HFFc6 (cell line): ENCODE results near the gene PAF1. TPM values are rescaled to one million over a fixed set of nuclear protein-coding genes. Genes with fewer than 3 reads are reported as not detected.

Source experiments
- DNase-seq: peaks from one replicate; pipeline ENCODE4 v3.0.0-alpha.2; 2018
- H3K27ac Mint-ChIP-seq: 2 replicates; pipeline ENCODE4 v1.8.0; 2020; ENCODE audit warnings: mild to moderate bottlenecking, mixed read lengths
- H3K27me3 Mint-ChIP-seq: 2 replicates; pipeline ENCODE4 v1.8.0; 2021; ENCODE audit warnings: mild to moderate bottlenecking, moderate library complexity, mixed read lengths; ENCODE audit not compliant: insufficient read depth
- H3K36me3 Mint-ChIP-seq: 2 replicates; pipeline ENCODE4 v1.8.0; 2021; ENCODE audit warnings: low read depth, mixed read lengths
- H3K4me1 Mint-ChIP-seq: 2 replicates; pipeline ENCODE4 v1.8.0; 2020; ENCODE audit warnings: low read depth, mixed read lengths
- H3K4me3 Mint-ChIP-seq: 2 replicates; pipeline ENCODE4 v1.8.0; 2020; ENCODE audit warnings: mild to moderate bottlenecking, moderate library complexity, mixed read lengths
- H3K9me3 Mint-ChIP-seq: 2 replicates; pipeline ENCODE4 v1.8.0; 2020; ENCODE audit warnings: mild to moderate bottlenecking, mixed read lengths
- total RNA-seq, 6 experiments: library from RNA; stranded (reverse); fragmentation: NEBNext Ultra II Directional; extraction: Animal tissue kit (Norgen Biotek cat#: 25700); gene quantifications; 2 replicates in 1 of 6; 3 replicates in 5 of 6; pipeline ENCODE4 v1.2.3, GENCODE V29; 2021
- TF ChIP-seq, protein P1 (sequence below): fragments of 200-600 bp; sonication (generic); IDR thresholded peaks from 2 replicates; pipeline ENCODE4 v1.5.0; 2021; ENCODE audit warnings: antibody characterized with exemption, mild to moderate bottlenecking

PAF1 gene
- total RNA-seq, 6 experiments from 2014 or later = 46.8 to 70.0 (median 60.6) TPM

DNA sequence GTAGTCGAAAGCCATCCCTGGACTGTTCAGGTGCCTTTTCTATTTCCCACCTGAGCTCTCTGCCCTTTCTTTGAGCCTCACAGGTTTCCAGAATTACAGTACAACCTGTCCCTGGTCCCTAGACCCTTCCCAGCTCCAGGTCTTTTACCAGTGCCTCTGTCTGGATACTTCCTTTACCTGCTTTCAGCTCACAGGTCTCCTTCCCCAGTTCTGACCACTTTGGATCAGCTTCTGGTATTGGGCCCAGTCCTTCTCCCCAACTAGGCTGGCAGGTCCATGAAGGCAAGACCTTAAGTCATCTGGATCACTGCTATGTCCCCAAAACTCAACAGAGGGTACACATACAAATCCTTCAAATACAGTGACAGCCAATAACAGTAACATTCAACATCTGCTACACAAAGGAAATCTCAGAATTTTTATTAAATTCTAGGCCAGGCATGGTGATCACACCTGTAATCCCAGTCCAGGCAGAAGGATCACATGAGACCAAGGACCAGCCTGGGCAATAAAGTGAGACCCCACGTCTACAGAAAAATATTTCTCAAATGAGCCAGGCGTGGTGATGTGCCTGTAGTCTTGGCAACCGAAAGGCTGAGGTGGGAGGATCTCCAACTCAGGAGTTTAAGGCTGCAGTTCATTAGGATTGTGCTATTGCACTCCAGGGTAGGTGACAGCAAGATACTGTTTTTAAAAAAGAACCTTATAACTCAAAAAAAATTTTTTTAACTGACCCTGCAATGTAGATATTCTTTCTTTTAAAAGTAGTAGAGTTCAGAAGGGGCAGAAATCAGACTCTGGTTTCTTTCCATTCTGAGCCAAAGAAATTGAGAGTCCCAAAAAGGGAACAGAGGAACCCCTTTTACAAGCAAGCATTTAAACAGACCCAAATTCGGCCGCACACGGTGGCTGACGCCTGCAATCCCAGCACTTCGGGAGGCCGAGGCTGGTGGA is 43.5 kb upstream of the PAF1 start:
- DNase-seq = no peak
- peaks cover 32% of the 10 kb centered on the region for H3K36me3 Mint-ChIP-seq
- peaks cover 49% of the 10 kb centered on the region for H3K4me1 Mint-ChIP-seq

DNA sequence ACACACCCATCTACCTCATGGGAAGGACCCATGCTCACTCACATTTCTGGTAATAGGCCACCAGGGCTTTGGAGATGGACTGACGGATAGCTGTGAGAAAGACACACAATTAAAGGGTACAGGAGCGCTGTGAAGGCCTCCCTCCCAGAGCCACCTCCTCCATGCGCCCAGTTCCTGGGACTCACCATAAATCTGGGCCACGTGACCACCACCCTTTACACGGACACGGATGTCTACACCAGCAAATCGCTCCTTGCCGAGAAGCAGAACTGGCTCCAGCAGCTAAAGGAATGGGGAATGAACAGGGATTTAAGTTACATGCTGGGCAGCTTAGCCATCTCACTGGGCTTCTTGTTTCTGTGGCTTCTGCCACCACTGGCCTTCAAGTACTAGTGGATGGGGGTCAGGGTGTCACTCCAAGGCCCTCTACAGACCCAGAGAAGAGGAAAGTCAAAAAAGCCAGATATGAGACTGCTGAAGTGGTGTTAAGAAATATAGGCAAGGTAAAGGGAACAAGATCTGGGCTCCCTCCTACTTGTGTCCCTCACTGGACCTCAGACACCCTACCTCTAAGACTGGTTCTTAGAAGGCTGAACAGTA is 42.7 kb upstream of the PAF1 start:
- peak overlapping the region; percentile 98 for H3K27ac Mint-ChIP-seq
- H3K36me3 Mint-ChIP-seq = peaks cover 32% of the 10 kb centered on the region
- H3K4me3 Mint-ChIP-seq = peak overlapping the region; percentile 100
- peaks cover 25% of the 10 kb centered on the region for H3K27me3 Mint-ChIP-seq
- TF ChIP-seq, protein P1, sequence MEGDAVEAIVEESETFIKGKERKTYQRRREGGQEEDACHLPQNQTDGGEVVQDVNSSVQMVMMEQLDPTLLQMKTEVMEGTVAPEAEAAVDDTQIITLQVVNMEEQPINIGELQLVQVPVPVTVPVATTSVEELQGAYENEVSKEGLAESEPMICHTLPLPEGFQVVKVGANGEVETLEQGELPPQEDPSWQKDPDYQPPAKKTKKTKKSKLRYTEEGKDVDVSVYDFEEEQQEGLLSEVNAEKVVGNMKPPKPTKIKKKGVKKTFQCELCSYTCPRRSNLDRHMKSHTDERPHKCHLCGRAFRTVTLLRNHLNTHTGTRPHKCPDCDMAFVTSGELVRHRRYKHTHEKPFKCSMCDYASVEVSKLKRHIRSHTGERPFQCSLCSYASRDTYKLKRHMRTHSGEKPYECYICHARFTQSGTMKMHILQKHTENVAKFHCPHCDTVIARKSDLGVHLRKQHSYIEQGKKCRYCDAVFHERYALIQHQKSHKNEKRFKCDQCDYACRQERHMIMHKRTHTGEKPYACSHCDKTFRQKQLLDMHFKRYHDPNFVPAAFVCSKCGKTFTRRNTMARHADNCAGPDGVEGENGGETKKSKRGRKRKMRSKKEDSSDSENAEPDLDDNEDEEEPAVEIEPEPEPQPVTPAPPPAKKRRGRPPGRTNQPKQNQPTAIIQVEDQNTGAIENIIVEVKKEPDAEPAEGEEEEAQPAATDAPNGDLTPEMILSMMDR = no peak
- H3K4me1 Mint-ChIP-seq = peaks cover 57% of the 10 kb centered on the region
- peaks cover 6% of the 10 kb centered on the region for H3K9me3 Mint-ChIP-seq
- no peak for DNase-seq

More for the DNA sequence above, 43.5 kb upstream of the PAF1 start:
- H3K27me3 Mint-ChIP-seq = peaks cover 18% of the 10 kb centered on the region
- peak overlapping the region; percentile 98 for H3K27ac Mint-ChIP-seq
- TF ChIP-seq, protein P1 = no peak
- H3K9me3 Mint-ChIP-seq = peaks cover 6% of the 10 kb centered on the region
- H3K4me3 Mint-ChIP-seq = peak overlapping the region; percentile 100

DNA sequence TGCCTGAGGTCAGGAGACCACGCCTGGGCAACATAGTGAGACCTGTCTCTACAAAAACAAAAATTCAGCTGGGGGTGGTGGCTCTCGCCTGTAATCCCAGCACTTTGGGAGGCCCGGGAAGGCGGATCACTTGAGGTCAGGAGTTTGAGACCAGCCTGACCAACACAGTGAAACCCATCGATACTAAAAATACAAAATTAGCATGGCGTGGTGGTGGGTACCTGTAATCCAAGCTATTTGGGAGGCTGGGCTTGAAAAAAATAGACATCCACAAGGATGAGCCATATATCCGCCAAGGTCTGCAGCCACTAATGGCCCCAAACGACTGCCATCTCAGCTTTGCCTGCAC is 41.7 kb upstream of the PAF1 start:
- TF ChIP-seq, protein P1 = no peak
- peaks cover 59% of the 10 kb centered on the region for H3K4me1 Mint-ChIP-seq
- peaks cover 32% of the 10 kb centered on the region for H3K36me3 Mint-ChIP-seq
- H3K27ac Mint-ChIP-seq = peak overlapping the region; percentile 98
- peaks cover 26% of the 10 kb centered on the region for H3K27me3 Mint-ChIP-seq
- H3K9me3 Mint-ChIP-seq = peaks cover 6% of the 10 kb centered on the region
- no peak overlapping the region; the same call in 1 of the 2 replicates for H3K4me3 Mint-ChIP-seq
- no peak for DNase-seq

DNA sequence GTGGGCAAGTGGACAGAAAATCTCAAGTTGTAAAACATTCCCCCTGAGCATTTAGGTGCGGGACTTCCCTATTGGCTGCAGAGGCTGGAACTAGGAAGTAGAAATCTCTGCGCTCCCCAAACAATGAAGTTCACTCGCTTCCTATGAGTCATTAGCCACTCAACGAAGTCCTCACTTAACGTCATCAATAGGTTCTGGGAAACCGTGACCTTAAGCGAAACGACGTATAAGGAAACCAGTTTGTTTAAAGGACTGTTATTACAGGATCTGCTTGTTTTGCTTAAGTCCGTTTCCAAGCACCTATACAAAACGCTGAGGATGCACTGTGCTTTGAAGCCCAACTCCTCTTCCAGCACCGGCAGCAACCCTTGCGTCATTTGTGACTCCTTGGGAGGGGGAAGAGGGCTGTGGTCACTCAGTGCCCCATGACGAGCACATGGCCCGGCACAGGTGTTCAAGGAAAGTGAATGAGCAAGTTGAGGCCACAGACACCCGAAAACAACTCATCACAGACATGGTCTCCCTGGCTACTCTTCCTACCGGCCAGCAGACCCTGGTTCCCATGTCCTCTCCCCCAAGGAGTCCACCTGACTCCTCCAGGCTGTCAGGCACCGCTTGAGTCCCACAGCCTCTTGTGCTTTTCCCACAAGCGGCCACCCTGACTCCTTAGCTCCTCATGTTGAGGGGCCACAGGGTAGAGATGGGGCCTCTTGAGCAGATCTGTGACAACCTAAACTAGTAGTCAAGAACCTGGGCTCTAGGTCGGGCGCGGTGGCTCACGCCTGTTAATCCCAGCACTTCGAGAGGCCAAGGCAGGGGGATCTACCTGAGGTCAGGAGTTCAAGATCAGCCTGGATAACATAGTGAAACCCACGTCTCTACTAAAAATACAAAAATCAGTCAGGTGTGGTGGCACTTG is 40.0 kb upstream of the PAF1 start:
- TF ChIP-seq, protein P1 = no peak
- peak overlapping the region; percentile 36; the same call in 1 of the 2 replicates for H3K4me3 Mint-ChIP-seq
- peaks cover 6% of the 10 kb centered on the region for H3K9me3 Mint-ChIP-seq
- H3K36me3 Mint-ChIP-seq = peaks cover 32% of the 10 kb centered on the region
- H3K27ac Mint-ChIP-seq = peak overlapping the region; percentile 82
- H3K4me1 Mint-ChIP-seq = peaks cover 49% of the 10 kb centered on the region
- peak; percentile 70 for DNase-seq
- peaks cover 24% of the 10 kb centered on the region for H3K27me3 Mint-ChIP-seq
